ENCODE results near the gene FUZ. TPM values are rescaled to one million over a fixed set of nuclear protein-coding genes. Genes with fewer than 3 reads are reported as not detected.

FUZ gene
- total RNA-seq, 1 donor, result 29.7 TPM

DNA sequence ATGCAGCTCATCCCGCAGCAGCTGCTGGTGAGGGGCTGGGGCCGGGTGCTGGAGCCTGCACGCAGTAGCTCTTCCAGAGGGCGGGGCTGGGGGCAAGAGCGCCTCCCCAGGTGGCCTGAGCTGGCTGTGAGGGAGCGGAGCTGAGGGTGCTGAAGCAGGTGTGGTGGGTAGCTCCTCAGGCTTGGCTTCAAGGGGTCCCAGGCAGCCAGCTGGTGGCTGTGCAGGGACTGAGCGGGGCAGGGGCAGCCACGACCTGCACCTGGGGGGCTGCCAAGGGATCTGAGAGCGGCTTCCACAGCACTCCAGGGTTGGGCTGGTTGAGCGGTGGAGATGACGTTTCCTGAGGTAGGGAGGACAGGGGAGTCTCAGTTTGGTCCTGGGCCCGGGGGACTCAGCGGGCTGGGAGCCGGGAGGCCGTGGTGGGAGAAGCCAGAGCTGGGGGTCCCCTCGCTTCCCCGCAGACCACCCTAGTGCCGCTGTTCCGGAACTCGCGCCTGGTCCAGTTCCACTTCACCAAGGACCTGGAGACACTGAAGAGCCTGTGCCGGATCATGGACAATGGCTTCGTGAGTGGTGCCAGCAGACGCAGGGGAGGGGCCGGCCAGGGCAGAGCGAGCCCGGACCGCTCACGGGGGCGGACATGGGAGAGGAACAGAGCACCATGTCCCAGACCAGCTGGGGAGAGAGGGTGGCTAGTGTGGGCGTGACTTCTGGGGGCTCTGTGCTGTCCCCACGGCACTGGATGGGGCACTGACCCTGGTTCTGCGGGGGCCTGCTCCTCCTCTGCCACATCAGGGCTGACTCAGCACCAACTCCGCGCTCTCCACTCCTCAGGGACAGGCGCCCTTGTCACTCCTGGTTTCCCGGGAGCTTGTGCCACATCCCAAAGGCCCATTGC, 45.2 kb upstream of the FUZ start:
- Histone ChIP-seq H3K27ac (ENCODE audit: low read depth, low read length) (peak overlapping the region; percentile 52), H3K36me3 (ENCODE audit: insufficient read depth, low read length) (peaks cover 54% of the 10 kb centered on the region), H3K9me3 (ENCODE audit: low read depth, low read length) (no peaks in the 10 kb centered on the region), H4K20me1 (ENCODE audit: insufficient read depth, low read length) (peaks cover 29% of the 10 kb centered on the region), H3K4me3 (ENCODE audit: insufficient read depth, low read length) (no peak overlapping the region), H3K27me3 (ENCODE audit: insufficient read depth, low read length) (no peaks in the 10 kb centered on the region), H2AFZ (ENCODE audit: low read length) (no peak overlapping the region), H3K4me1 (ENCODE audit: insufficient read depth, low read length) (peaks cover 19% of the 10 kb centered on the region), H3K79me2 (ENCODE audit: insufficient read depth, low read length) (peaks cover 26% of the 10 kb centered on the region), H3K4me2 (ENCODE audit: insufficient read depth, low read length) (no peak overlapping the region)
- peak; percentile 94 for DNase-seq (ENCODE audit: insufficient read length, low spot score, missing footprints)
- no peak for TF ChIP-seq CTCF (IDR thresholded peaks at IDR 0.05; ENCODE audit: extremely low read depth, low read depth, low read length)

DNA sequence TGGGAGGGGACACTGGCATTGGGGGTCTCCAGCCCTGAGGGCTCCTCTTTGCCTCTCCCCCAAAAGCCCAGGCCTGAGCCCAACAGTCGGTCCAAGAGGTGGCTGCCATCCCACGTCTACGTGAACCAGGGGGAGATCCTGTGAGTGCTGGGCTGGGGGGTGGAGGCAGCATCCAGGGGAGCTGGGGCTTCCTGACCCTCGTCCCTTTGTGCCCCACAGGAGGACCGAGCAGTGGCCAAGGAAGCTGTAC, 44.7 kb upstream of the FUZ start:
- no peak for TF ChIP-seq CTCF (IDR thresholded peaks at IDR 0.05; ENCODE audit: extremely low read depth, low read depth, low read length)
- Histone ChIP-seq H2AFZ (ENCODE audit: low read length) (no peak overlapping the region), H3K4me1 (ENCODE audit: insufficient read depth, low read length) (peaks cover 25% of the 10 kb centered on the region), H3K4me2 (ENCODE audit: insufficient read depth, low read length) (no peak overlapping the region), H3K79me2 (ENCODE audit: insufficient read depth, low read length) (peaks cover 24% of the 10 kb centered on the region), H4K20me1 (ENCODE audit: insufficient read depth, low read length) (peaks cover 30% of the 10 kb centered on the region), H3K27me3 (ENCODE audit: insufficient read depth, low read length) (no peaks in the 10 kb centered on the region), H3K36me3 (ENCODE audit: insufficient read depth, low read length) (peaks cover 50% of the 10 kb centered on the region), H3K4me3 (ENCODE audit: insufficient read depth, low read length) (no peak overlapping the region), H3K9me3 (ENCODE audit: low read depth, low read length) (no peaks in the 10 kb centered on the region), H3K27ac (ENCODE audit: low read depth, low read length) (no peak overlapping the region)
- DNase-seq (ENCODE audit: insufficient read length, low spot score, missing footprints), result no peak

DNA sequence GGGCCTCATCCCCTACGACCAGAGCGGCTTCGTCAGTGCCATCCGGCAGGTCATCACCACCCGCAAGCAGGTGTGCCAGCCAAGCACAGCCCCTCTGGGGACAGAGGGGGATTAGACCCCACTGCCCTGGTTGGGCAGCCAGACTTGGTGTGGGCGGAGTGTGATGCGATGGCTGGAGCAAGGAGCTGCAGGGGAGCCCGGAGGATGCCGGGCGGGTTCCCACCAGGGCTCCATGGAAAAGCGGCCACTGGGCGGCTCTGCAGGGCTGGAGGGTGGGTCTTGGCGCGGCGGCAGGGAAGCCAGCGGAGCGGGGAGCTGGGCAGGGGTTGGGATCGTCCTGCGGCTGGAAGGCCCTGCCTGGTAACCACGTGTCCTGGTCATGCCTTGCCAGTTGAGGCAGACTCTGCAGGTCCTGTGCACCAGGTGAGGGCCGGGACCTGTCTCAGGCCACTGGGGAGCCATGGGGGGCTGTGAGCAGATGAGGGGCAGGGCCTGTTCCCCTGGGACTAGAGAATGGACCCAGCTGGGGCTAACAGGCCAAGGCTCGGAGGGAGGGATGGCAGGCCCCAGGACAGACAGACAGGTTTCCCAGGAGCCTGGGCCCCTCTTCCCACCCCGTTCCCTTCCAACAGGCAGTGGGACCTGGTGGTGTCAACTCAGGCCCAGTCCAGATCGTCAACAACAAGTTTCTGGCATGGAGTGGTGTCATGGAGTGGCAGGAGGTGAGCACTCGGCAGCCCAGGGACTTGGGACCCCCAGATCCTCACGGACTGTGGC, 44.2 kb upstream of the FUZ start:
- no peak overlapping the region for H3K4me2 ChIP-seq (ENCODE audit: insufficient read depth, low read length)
- peaks cover 29% of the 10 kb centered on the region for H3K79me2 ChIP-seq (ENCODE audit: insufficient read depth, low read length)
- no peaks in the 10 kb centered on the region for H3K27me3 ChIP-seq (ENCODE audit: insufficient read depth, low read length)
- peaks cover 46% of the 10 kb centered on the region for H3K36me3 ChIP-seq (ENCODE audit: insufficient read depth, low read length)
- no peak overlapping the region for H3K27ac ChIP-seq (ENCODE audit: low read depth, low read length)
- H4K20me1 ChIP-seq (ENCODE audit: insufficient read depth, low read length), result peaks cover 35% of the 10 kb centered on the region
- no peak for TF ChIP-seq CTCF (IDR thresholded peaks at IDR 0.05; ENCODE audit: extremely low read depth, low read depth, low read length)
- no peak overlapping the region for H2AFZ ChIP-seq (ENCODE audit: low read length)
- no peak for DNase-seq (ENCODE audit: insufficient read length, low spot score, missing footprints)
- no peaks in the 10 kb centered on the region for H3K9me3 ChIP-seq (ENCODE audit: low read depth, low read length)
- H3K4me3 ChIP-seq (ENCODE audit: insufficient read depth, low read length), result no peak overlapping the region
- peaks cover 30% of the 10 kb centered on the region for H3K4me1 ChIP-seq (ENCODE audit: insufficient read depth, low read length)

GRCh38 chr19:49856574-49857021, 43.5 kb upstream of the FUZ start:
- no peak for DNase-seq (ENCODE audit: insufficient read length, low spot score, missing footprints)
- Histone ChIP-seq H3K4me2 (ENCODE audit: insufficient read depth, low read length) (no peak overlapping the region), H3K27me3 (ENCODE audit: insufficient read depth, low read length) (no peaks in the 10 kb centered on the region), H3K79me2 (ENCODE audit: insufficient read depth, low read length) (peaks cover 36% of the 10 kb centered on the region), H4K20me1 (ENCODE audit: insufficient read depth, low read length) (peaks cover 40% of the 10 kb centered on the region), H3K36me3 (ENCODE audit: insufficient read depth, low read length) (peaks cover 46% of the 10 kb centered on the region), H3K27ac (ENCODE audit: low read depth, low read length) (no peak overlapping the region), H2AFZ (ENCODE audit: low read length) (no peak overlapping the region), H3K9me3 (ENCODE audit: low read depth, low read length) (no peaks in the 10 kb centered on the region), H3K4me1 (ENCODE audit: insufficient read depth, low read length) (peaks cover 34% of the 10 kb centered on the region), H3K4me3 (ENCODE audit: insufficient read depth, low read length) (no peak overlapping the region)
- TF ChIP-seq CTCF (IDR thresholded peaks at IDR 0.05; ENCODE audit: extremely low read depth, low read depth, low read length), result no peak
